ENCODE data around the gene SFI1.
"Not testable (repeated sequence)": the region's sequence is repeated elsewhere in the genome, so short reads cannot be mapped to it uniquely, and the experiment has no call there.

SFI1 gene

DNA sequence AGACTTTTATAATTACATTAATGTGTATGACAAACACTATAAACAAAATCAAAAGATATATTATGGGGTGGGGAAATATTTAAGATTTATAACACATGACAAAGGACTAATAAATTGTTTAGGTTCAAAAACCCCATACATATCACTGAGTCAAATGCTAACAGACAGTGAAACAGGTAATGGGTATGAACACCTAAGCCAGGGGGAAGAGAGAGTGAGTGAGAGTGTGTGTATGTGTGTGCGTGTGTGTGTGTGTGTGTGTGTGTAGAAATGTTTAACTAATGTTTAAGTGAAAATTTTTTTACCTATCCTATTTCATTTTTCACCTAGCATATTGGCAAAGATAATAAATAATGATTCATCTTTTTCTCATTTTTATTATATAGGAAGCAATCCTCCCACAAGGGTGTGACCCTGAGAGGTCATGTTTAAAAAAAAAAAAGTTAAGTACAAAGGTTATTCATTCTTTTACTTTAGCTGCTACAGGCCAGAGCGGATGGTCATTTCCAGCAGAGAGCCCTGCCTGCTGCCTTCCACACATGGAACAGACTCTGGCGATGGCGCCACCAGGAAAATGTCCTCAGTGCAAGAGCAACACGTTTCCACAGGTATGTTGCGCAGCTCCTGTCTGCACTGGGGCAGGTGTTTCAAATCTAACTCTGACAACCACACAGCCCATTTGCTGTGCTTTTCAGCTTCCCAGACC, 92.8 kb downstream of the SFI1 start:
- no peak for DNase-seq

DNA sequence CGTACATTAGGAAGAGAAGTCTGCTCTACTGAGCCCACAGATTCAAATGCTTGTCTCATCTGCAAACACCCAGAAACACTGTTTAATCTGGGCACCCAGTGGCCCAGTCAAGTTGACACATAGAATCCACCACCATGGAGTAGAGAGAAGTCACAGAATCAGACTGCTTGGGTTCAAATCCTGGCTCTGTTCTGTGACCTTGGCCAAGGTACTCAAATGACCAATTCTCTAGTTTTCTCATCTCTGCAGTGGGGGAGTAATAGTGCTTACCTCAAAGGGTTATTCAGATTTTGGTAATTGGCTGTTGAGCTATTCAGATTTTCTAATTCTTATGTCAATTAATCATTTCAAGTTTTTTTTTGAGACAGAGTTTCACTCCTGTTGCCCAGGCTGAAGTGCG, 93.8 kb downstream of the SFI1 start:
- not testable (repeated sequence) for DNase-seq

DNA sequence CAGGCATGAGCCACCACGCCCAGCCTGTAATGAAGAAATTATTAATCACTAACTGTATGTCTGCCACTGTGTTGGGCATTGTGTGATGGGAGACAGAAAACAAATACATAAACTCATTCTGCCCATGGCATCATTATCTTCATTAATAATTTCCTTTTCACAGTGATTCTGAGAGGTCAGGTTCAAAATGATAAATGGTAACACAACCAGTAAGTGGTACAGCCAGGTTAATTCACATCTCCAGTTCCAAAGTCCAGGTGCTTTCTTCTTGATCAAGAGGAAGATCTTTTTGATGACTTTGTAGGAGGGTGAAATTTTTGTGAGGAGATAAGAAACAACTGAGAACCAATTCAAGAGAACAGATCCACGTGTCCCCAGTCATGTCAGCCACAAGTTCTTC, 98.9 kb downstream of the SFI1 start:
- DNase-seq = no peak

DNA sequence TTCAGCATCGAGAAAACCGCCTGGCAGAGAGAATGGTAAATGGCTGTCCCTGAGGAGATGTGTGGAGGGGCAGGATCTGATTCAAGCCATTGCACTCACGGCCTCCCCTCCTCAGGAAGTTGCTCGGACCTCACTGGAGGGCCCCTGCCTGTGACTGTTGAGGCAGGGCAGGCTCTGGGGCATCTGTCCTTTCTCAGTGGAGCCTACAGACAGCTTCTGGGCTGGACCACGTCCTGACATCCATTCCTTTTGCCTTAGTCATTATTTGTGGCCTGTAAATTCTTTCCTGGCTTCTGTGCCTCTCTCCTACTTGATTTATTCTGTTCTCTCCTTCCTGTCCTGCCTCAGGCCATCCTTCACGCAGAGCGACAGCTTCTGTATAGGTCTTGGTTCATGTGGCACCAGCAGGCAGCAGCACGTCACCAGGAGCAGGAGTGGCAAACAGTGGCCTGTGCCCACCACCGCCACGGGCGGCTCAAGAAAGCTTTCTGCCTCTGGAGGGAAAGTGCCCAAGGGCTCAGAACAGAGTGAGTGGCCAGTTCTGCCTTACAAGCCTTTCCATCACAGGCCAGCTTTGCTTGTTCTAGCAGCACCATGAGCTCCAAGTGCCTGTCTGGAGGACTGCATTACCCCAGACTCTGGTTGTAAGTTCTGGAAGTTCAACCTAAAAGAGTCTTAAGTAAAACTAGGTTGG, 106.1 kb downstream of the SFI1 start:
- no peak for DNase-seq

DNA sequence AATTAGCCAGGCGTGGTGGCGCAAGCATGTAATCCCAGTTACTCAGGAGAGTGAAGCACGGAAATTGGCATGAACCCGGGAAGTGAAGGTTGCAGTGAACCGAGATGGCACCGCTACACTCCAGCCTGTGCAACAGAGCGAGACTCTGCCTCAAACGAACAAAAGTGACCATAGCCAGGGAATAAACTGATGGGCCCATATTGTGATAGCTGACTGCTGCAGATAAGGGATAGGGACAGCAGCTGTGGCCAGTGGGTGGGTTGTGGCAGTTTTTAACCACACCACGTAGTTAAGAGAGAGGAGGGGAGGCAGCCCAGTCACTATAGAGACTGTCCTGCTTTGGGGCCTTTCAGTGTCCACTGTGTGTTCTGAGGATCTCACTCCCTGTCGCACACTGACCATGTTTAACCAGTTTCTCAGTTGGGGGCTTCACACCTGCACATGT, 106.8 kb downstream of the SFI1 start:
- no peak for DNase-seq

DNA sequence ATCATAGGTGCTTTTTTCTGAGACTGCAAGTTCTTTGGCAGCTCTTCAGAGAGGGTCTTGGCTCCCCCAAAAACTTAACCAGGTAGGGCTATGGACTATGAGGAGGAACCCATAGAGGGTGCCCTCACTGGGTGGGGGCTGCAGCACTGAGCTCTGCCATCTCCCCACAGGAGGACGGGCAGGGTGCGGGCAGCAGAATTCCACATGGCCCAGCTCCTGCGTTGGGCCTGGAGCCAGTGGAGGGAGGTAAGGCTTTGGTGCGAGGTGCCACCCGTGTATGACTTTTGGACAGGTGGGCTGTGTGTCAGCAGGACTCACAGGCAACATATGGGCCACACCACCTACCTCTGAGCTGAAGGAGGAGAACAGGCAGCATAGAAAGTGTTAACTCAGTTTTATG, 107.2 kb downstream of the SFI1 start:
- DNase-seq = no peak

DNA sequence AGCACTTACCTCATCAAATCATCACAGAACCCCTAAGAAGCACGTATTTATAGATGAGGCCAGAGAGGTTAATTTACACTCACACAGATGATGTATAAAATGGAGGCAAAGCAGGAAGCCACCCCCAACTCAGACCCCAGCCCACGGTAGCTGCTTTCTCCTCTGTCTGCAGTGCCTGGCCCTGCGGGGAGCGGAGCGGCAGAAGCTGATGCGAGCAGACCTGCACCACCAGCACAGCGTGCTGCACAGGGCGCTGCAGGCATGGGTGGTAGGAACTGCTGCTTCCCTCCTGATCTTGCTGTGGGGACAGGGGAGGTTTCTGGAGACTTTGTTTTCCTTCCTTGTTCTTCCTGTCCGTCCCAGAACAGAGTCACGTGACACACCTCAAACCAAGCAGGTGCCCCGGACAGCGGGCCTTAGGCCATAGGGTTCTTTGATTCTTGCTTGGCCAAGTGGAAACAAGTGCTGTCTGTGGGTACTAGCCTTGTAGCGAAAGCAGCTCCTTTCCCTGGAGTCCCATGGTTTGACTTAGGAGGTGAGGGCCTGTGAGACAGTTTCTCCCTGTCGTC, 107.9 kb downstream of the SFI1 start:
- no peak for DNase-seq

DNA sequence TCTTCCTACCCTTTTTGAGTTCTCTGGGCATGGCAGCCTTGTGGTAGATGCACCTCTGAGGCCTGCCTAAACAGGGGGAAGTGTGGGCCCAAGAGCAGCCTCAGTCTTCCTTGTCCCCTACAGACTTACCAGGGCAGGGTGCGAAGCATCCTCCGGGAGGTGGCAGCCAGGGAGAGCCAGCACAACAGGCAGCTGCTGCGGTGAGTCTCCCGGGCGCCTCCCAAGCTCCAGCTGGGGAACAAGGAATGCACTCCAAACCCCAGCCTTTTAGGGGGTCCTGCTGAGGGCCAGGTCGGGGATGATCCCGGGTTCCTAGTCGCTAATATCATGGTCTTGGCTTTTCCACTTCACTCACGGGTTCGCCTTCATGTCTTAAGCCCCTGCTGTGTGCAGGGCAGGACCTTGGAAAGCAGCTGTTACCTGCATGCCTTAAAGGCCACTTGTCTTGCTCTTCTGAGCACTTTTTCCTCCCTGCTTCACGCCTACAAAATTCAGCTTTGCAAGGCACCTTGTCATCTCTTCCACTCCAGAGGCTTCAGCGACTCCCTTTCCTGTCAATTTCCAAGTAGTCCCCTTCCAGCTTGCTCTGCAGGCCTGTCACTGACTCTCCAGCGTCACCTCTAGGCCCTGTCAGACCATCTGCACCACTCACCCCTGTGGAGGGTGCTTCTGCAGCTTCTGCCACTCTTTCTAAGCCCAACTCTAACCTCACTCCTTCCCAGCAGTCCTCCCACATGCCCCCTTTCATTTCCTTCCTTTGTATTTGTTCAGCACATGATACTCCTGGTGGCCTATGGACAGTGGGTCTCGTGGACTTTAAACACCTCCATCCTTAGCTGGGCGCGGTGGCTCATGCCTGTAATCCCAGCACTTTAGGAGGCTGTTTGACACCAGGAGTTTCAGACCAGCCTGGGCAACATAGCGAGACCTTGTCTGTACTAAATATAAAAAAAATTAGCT, 108.7 kb downstream of the SFI1 start:
- no peak for DNase-seq

DNA sequence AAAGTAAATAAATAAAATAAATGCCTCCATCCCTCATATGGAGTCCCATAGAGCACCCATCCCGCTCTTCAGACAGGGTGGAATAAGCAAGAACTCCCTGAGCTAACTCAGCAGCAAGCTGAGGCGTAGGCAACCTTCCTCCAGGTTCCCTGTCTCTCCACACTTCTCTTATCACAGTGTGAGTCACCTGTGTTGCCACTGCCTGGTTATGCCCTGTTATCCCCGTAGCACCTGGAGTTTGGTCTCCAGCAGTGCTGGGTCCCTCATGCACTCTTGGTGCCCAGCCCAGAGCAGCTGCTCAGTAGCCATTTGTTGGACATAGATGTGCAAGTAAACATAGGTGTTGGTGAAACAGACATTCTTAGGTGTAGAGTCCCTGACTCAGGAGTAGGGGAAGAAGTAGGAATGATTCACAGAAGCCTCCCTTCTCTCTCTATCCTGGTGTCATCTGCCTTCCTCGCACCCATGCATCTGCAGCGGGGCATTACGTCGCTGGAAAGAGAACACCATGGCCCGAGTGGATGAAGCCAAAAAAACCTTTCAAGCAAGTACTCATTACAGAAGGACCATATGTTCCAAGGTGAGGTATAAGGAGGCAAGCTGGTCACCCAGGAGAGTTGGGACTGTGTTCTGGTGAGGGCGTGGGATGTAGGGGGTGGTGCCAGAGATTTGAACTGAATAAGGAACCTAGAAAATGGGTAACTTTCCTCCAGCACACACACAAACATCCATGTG, 109.7 kb downstream of the SFI1 start:
- no peak for DNase-seq

DNA sequence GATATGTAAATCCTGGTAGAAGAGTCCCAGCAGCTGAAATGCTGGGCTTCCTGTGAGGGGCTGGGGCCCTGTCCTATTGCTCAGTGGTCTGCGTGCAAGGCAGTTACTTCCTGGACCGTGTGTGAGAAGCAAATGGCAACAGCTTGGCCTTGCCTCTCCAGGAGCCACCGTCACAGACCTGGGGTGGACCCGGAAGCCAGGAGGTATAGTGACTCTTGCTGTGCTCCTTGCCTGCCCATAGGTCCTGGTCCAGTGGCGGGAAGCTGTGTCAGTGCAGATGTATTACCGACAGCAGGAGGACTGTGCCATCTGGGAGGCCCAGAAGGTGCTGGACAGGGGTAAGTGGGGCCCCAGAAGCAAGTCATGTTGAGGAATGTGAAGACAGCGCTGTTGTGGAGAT, 111.4 kb downstream of the SFI1 start:
- no peak for DNase-seq

DNA sequence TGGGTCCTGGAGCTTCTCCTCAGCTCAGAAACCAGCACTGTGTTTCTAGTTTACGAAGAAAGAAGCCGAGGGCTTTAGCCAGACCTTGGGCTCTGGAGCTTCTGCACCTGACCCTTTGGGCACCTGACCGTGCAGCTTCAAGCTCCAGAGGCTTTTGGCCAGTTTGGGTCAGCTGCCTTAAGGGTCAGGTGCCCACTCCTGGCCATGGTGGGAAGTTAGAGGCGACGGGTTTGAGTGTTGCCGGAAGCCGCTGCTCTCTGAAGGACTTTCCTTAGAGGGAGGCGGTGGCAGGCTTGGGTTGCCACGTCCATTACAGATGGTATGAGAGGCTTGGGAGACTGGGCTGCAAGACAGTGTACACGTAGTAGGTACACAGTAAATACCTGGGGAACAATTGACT, 113.4 kb downstream of the SFI1 start:
- DNase-seq = no peak

DNA sequence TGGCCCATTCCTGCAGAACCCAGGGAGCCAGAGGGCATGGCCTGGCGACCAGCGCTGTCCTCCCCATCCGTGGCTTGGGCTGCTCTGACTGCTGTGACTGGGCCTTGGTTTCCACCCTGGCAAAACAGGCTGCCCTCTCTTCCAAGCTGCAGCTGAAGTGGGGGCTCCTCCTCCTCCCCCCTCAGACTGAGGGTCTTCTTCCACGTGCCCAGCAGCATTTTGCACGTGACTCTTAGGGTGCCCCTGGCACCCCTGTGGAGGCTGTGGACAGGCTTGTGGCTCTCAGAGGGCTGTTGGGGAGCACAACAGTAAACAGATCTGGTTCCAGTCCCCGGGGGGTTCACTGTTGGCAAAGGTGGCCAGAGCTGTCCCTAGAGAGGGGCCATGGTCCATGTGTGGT, 114.3 kb downstream of the SFI1 start:
- no peak for DNase-seq

DNA sequence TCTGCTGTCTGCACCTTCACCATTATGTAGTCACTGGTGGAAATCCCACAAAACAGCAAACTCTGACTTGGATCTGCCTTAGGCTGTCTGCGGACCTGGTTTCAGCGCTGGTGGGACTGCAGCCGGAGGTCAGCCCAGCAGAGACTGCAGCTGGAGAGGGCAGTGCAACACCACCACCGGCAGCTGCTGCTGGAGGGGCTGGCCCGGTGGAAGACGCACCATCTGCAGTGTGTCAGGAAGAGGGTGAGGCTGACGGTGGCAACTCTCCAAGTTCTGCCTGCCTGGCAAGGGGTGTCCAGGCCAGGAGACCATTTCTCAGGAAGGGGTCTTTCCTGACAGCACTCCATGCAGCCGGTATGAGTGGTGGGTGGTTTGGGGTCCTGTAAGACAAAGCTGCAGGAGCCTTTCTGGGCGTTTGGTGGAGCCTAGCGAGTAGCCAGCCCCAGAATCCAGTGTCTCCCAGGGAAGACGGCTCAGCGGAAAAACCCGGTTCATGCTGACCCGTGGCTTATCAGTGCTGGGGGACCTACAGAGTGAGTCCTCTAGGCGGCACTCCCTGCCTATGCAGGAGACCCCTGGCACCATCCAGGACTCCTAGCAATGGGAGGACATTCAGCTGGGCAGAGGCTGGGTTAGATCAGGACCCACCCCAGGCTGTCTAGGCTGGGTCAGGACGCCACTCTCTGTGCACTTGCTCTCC, 114.9 kb downstream of the SFI1 start:
- no peak for DNase-seq

DNA sequence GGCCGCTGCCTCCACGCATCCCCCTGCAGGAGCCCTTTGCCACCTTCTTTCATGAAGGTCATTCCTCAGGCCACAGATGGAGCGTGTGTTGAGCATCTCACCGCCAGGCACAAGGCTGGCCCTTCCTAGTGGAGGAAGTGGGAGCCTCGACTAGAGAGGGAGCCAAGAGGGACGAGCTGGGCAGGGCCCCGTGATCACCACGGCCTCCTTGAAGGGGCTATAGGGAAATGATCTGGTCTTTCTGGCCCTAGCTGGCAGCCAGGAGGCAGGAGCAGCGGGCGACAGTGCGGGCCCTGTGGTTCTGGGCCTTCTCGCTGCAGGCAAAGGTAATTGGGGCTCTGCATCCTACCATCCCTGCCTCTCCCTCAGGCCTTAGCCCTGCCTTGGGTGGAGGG, 116.6 kb downstream of the SFI1 start:
- no peak for DNase-seq

DNA sequence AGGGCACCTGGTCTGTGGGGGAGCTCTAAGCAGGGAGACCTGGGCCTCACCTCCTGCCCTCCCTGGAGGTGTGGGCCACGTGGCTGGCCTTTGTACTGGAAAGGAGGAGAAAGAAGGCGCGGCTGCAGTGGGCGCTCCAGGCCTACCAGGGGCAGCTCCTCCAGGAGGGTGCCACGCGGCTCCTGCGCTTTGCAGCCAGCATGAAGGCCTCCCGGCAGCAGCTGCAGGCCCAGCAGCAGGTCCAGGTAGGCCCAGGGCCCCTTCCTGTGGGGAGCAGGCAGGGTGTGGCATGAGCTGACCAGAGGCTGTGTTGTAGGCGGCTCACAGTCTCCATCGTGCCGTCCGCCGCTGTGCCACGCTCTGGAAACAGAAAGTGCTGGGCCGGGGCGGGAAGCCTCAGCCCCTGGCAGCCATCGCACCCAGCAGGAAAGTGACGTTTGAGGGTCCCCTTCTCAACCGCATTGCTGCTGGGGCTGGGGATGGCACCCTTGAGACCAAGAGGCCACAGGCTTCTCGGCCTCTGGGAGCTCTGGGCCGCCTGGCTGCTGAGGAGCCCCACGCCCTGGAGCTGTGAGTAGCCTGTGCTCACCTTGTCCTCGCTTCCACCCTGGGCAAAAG, 117.1 kb downstream of the SFI1 start:
- DNase-seq = no peak

DNA sequence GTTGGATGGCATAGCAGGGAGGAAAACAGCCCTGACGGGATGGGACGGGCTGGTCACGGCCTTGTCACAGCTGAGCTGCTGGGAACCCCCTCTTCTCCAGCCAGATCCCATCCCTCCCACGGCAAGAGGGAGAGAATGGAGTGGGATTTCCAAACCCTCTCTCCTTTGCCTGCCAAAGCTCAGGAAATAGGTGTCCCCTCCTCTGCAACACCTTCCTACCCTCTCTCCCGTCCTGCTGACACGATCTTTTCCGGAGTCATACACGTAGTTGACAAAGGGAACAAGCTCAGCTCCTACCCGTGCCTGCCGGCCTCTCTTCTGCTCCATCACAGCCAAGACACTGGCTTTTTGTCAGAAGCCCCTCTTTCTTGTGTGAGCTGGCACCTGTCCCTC, 117.6 kb downstream of the SFI1 start:
- no peak for DNase-seq

DNA sequence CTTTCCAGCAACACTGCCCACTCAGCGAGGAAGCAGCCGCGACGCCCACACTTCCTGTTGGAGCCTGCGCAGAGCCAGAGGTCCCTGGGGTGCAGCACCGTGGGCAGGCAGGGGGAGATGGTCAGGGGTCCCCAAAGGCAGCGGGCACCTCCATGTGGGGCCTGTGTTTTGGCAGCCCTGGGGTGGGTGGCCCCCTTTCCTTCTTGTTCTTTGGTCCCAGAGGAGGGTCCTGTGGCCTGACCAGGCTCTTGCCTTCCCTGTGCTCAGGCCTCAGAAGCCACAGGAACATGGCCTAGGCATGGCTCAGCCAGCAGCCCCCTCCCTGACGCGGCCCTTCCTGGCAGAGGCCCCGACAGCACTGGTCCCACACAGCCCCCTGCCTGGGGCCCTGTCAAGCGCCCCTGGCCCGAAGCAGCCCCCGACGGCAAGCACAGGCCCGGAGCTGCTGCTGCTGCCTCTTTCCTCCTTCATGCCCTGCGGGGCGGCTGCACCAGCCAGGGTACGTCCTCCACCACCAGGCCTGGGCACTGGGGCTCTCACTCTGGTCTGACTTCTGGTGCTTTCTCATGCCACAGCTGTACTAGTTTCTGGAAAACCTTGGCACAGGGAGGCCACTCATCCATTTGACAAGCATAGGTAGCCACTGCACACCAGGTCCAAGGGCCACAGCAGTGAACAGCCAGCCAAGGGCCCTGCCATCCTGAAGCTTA, 118.6 kb downstream of the SFI1 start:
- DNase-seq = no peak

DNA sequence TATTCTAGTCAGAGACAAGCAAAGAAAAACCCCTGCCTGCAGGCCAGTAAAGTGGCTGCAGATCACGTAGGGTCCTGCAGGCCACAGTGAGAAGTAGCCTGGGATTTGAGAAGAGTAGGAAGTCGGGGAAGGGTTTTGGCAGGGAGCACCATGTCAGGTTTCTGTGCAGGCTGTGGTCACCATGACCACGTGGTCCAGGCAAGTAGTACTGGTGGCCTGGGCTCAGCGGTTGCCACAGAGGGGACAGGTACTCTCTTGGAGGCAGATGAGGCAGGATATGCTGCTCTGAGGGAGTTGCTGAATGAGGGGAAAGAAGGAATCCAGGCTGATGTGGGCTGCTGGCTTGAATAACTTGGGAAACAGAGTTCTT, 119.1 kb downstream of the SFI1 start:
- no peak for DNase-seq

DNA sequence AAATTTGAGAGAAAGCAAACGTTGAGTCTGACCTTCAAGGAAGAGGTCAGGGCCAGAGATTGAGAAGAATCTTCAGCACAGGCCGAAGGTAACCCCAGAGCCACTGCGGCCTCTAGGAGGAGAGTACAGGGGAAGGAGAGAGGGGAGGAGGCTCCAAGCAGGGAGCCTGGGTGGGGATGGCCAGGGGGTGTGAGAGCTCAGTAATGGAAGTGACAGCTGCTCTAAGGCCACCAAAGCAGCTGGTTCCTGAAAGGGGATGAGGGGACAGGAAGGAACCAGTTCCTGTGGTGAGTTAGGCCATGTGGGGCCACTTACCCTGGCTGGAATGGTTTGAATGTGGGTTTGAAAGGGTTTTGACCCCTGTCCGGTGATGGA, 119.6 kb downstream of the SFI1 start:
- peak; percentile 39 for DNase-seq

DNA sequence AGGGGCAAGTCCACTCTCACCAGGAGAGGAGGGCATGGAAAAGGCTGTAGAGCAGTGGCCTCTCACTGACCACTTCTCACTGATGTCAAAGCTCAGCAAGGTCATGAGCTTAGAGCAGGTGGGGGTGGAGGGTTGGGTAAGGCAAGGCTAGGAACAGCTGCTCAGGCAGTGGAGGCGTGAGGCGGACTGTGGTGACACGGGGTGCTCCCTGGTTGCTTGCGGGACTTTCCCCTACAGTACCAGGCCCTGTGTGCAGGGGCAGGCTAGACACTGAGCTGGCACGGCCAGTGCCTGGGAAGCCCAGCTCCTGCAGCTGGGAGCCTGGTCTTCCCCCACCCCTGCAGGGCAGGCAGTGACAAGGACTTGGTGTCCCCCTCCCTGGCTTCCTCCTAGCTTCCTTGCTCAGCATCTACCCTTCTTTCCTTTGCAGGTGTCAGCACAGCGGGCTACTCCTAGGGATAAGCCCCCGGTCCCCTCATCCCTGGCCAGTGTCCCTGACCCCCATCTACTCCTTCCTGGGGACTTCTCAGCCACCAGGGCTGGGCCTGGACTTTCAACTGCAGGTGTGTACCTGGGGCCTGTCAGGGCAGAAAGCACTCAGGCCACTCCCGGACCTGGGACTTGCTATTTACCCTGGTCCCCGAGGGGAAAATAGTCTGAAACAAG, 120.1 kb downstream of the SFI1 start:
- DNase-seq = peak; percentile 17

Measured in NCI-H82 (cell line).